Neural progenitor cell (in vitro differentiated cells): ENCODE data around the gene RNASE7.

ENCODE experiments used
- CTCF ChIP-seq: fragments of 200-600 bp; sonication (generic); IDR thresholded peaks from 2 replicates; pipeline ENCODE4 v1.5.1; 2017; ENCODE audit warnings: antibody characterized with exemption, mild to moderate bottlenecking
- EZH2 ChIP-seq: fragments of 200-600 bp; sonication (generic); IDR thresholded peaks from 2 replicates; pipeline ENCODE4 v1.6.1; 2017; ENCODE audit warnings: antibody characterized with exemption, mild to moderate bottlenecking, moderate library complexity

- TF ChIP-seq CTCF, result no peak
- no peak for TF ChIP-seq EZH2
Measured at GRCh38 chr14:21049271-21049673, 7.1 kb downstream of the RNASE7 start.
